Measurements from ENCODE around the gene CENPM. TPM values are rescaled to one million over a fixed set of nuclear protein-coding genes. Genes with fewer than 3 reads are reported as not detected.
"Not testable (repeated sequence)": the region's sequence is repeated elsewhere in the genome, so short reads cannot be mapped to it uniquely, and the experiment has no call there.

The CENPM gene
- total and polyA plus RNA-seq, 4 donors: 5.2 to 13.0 (median 10.6) TPM

GRCh38 chr22:41949297-41949965 lies 2.5 kb upstream of the CENPM start:
- H3K27me3 ChIP-seq (ENCODE audit: control insufficient read depth, insufficient read depth, low read length): no peaks in the 10 kb centered on the region
- no peak overlapping the region for H3K27ac ChIP-seq (ENCODE audit: low read depth, low read length)
- H3K4me3 ChIP-seq (ENCODE audit: low read depth, low read length): no peak overlapping the region
- H3K36me3 ChIP-seq (ENCODE audit: control insufficient read depth, insufficient read depth, low read length): no peaks in the 10 kb centered on the region
- H3K4me1 ChIP-seq (ENCODE audit: control insufficient read depth, insufficient read depth, low read length): peaks cover 70% of the 10 kb centered on the region
- no peaks in the 10 kb centered on the region for H3K9me3 ChIP-seq (ENCODE audit: control insufficient read depth, insufficient read depth, low read length)
- no peak for DNase-seq (ENCODE audit: low read depth in 4 of 6, low spot score in 6 of 6)
- WGBS (ENCODE audit: insufficient coverage): 78% methylated on average over 7 of the region's 7 CpGs

- H3K4me3 ChIP-seq (ENCODE audit: low read depth, low read length); H3K36me3 ChIP-seq (ENCODE audit: control insufficient read depth, insufficient read depth, low read length); H3K27ac ChIP-seq (ENCODE audit: low read depth, low read length); H3K9me3 ChIP-seq (ENCODE audit: control insufficient read depth, insufficient read depth, low read length); H3K27me3 ChIP-seq (ENCODE audit: control insufficient read depth, insufficient read depth, low read length); DNase-seq (ENCODE audit: low read depth in 4 of 6, low spot score in 6 of 6): not testable (repeated sequence)
- WGBS (ENCODE audit: insufficient coverage): 100% methylated on average over 1 of the region's 8 CpGs
- H3K4me1 ChIP-seq (ENCODE audit: control insufficient read depth, insufficient read depth, low read length): peaks cover 70% of the 10 kb centered on the region
These were observed 2.0 kb upstream of the CENPM start for GRCh38 chr22:41948928-41949296.

- Histone ChIP-seq H3K9me3 (ENCODE audit: control insufficient read depth, insufficient read depth, low read length) (no peaks in the 10 kb centered on the region), H3K36me3 (ENCODE audit: control insufficient read depth, insufficient read depth, low read length) (peaks cover 4% of the 10 kb centered on the region), H3K27me3 (ENCODE audit: control insufficient read depth, insufficient read depth, low read length) (no peaks in the 10 kb centered on the region), H3K27ac (ENCODE audit: low read depth, low read length) (no peak overlapping the region), H3K4me1 (ENCODE audit: control insufficient read depth, insufficient read depth, low read length) (peaks cover 66% of the 10 kb centered on the region), H3K4me3 (ENCODE audit: low read depth, low read length) (no peak overlapping the region)
- DNase-seq (ENCODE audit: low read depth in 4 of 6, low spot score in 6 of 6): no peak
- no CpG with 5 or more reads among the region's 2 CpGs for WGBS (ENCODE audit: insufficient coverage)
These were observed 1.2 kb upstream of the CENPM start for GRCh38 chr22:41948142-41948541.

GRCh38 chr22:41947424-41948080 lies 600 bp upstream of the CENPM start:
- Histone ChIP-seq H3K27ac (ENCODE audit: low read depth, low read length) (no peak overlapping the region), H3K4me3 (ENCODE audit: low read depth, low read length) (peak overlapping the region; percentile 97), H3K27me3 (ENCODE audit: control insufficient read depth, insufficient read depth, low read length) (no peaks in the 10 kb centered on the region), H3K9me3 (ENCODE audit: control insufficient read depth, insufficient read depth, low read length) (no peaks in the 10 kb centered on the region), H3K36me3 (ENCODE audit: control insufficient read depth, insufficient read depth, low read length) (peaks cover 4% of the 10 kb centered on the region), H3K4me1 (ENCODE audit: control insufficient read depth, insufficient read depth, low read length) (peaks cover 60% of the 10 kb centered on the region)
- DNase-seq (ENCODE audit: low read depth in 4 of 6, low spot score in 6 of 6): no peak
- WGBS (ENCODE audit: insufficient coverage): 78% methylated on average over 17 of the region's 21 CpGs

GRCh38 chr22:41943661-41944209 lies 3.2 kb downstream of the CENPM start:
- no peaks in the 10 kb centered on the region for H3K27me3 ChIP-seq (ENCODE audit: control insufficient read depth, insufficient read depth, low read length)
- H3K36me3 ChIP-seq (ENCODE audit: control insufficient read depth, insufficient read depth, low read length): peaks cover 12% of the 10 kb centered on the region
- no peak for DNase-seq (ENCODE audit: low read depth in 4 of 6, low spot score in 6 of 6)
- no peak overlapping the region for H3K27ac ChIP-seq (ENCODE audit: low read depth, low read length)
- H3K9me3 ChIP-seq (ENCODE audit: control insufficient read depth, insufficient read depth, low read length): no peaks in the 10 kb centered on the region
- no peak overlapping the region for H3K4me3 ChIP-seq (ENCODE audit: low read depth, low read length)
- peaks cover 43% of the 10 kb centered on the region for H3K4me1 ChIP-seq (ENCODE audit: control insufficient read depth, insufficient read depth, low read length)
- 77% methylated on average over 7 of the region's 9 CpGs for WGBS (ENCODE audit: insufficient coverage)

GRCh38 chr22:41940832-41941765 lies 5.9 kb downstream of the CENPM start:
- no peaks in the 10 kb centered on the region for H3K27me3 ChIP-seq (ENCODE audit: control insufficient read depth, insufficient read depth, low read length)
- H3K4me3 ChIP-seq (ENCODE audit: low read depth, low read length): no peak overlapping the region
- WGBS (ENCODE audit: insufficient coverage): 40% methylated on average over 13 of the region's 13 CpGs
- no peak overlapping the region for H3K27ac ChIP-seq (ENCODE audit: low read depth, low read length)
- peak in 4 of 6 donors; percentile 68 to 94 (median 84) for DNase-seq (ENCODE audit: low read depth in 4 of 6, low spot score in 6 of 6)
- H3K9me3 ChIP-seq (ENCODE audit: control insufficient read depth, insufficient read depth, low read length): no peaks in the 10 kb centered on the region
- H3K36me3 ChIP-seq (ENCODE audit: control insufficient read depth, insufficient read depth, low read length): peaks cover 18% of the 10 kb centered on the region
- peaks cover 26% of the 10 kb centered on the region for H3K4me1 ChIP-seq (ENCODE audit: control insufficient read depth, insufficient read depth, low read length)

- Histone ChIP-seq H3K36me3 (ENCODE audit: control insufficient read depth, insufficient read depth, low read length) (peaks cover 21% of the 10 kb centered on the region), H3K9me3 (ENCODE audit: control insufficient read depth, insufficient read depth, low read length) (no peaks in the 10 kb centered on the region), H3K27me3 (ENCODE audit: control insufficient read depth, insufficient read depth, low read length) (no peaks in the 10 kb centered on the region), H3K4me3 (ENCODE audit: low read depth, low read length) (no peak overlapping the region), H3K27ac (ENCODE audit: low read depth, low read length) (no peak overlapping the region), H3K4me1 (ENCODE audit: control insufficient read depth, insufficient read depth, low read length) (peaks cover 24% of the 10 kb centered on the region)
- WGBS (ENCODE audit: insufficient coverage): 81% methylated on average over 10 of the region's 13 CpGs
- no peak for DNase-seq (ENCODE audit: low read depth in 4 of 6, low spot score in 6 of 6)
These were observed 6.7 kb downstream of the CENPM start for GRCh38 chr22:41939981-41940831.

- no peak overlapping the region for H3K27ac ChIP-seq (ENCODE audit: low read depth, low read length)
- H3K4me1 ChIP-seq (ENCODE audit: control insufficient read depth, insufficient read depth, low read length): peaks cover 41% of the 10 kb centered on the region
These were observed 10.1 kb downstream of the CENPM start for GRCh38 chr22:41936894-41937169.

GRCh38 chr22:41935509-41935908 lies 11.4 kb downstream of the CENPM start:
- DNase-seq (ENCODE audit: low read depth in 4 of 6, low spot score in 6 of 6): no peak
- H3K4me1 ChIP-seq (ENCODE audit: control insufficient read depth, insufficient read depth, low read length): peaks cover 30% of the 10 kb centered on the region
- H3K27me3 ChIP-seq (ENCODE audit: control insufficient read depth, insufficient read depth, low read length): no peaks in the 10 kb centered on the region
- H3K36me3 ChIP-seq (ENCODE audit: control insufficient read depth, insufficient read depth, low read length): peaks cover 28% of the 10 kb centered on the region
- 91% methylated on average over 9 of the region's 9 CpGs for WGBS (ENCODE audit: insufficient coverage)
- H3K9me3 ChIP-seq (ENCODE audit: control insufficient read depth, insufficient read depth, low read length): no peaks in the 10 kb centered on the region
- H3K4me3 ChIP-seq (ENCODE audit: low read depth, low read length): no peak overlapping the region
- H3K27ac ChIP-seq (ENCODE audit: low read depth, low read length): no peak overlapping the region

More at GRCh38 chr22:41936894-41937169, 10.1 kb downstream of the CENPM start:
- DNase-seq (ENCODE audit: low read depth in 4 of 6, low spot score in 6 of 6): no peak
- WGBS (ENCODE audit: insufficient coverage): 100% methylated on average over 1 of the region's 2 CpGs
- peaks cover 30% of the 10 kb centered on the region for H3K36me3 ChIP-seq (ENCODE audit: control insufficient read depth, insufficient read depth, low read length)
- H3K27me3 ChIP-seq (ENCODE audit: control insufficient read depth, insufficient read depth, low read length): no peaks in the 10 kb centered on the region
- H3K4me3 ChIP-seq (ENCODE audit: low read depth, low read length): no peak overlapping the region
- H3K9me3 ChIP-seq (ENCODE audit: control insufficient read depth, insufficient read depth, low read length): no peaks in the 10 kb centered on the region
